GM19193 (cell line): Measurements from ENCODE around the gene CKB.

ENCODE experiments used
- POLR2A ChIP-seq: IDR thresholded peaks from 4 replicates; pipeline ENCODE4 v1.6.1; 2011; ENCODE audit not compliant: insufficient read depth, insufficient read length; ENCODE audit errors: extremely low read depth

Gene CKB

DNA sequence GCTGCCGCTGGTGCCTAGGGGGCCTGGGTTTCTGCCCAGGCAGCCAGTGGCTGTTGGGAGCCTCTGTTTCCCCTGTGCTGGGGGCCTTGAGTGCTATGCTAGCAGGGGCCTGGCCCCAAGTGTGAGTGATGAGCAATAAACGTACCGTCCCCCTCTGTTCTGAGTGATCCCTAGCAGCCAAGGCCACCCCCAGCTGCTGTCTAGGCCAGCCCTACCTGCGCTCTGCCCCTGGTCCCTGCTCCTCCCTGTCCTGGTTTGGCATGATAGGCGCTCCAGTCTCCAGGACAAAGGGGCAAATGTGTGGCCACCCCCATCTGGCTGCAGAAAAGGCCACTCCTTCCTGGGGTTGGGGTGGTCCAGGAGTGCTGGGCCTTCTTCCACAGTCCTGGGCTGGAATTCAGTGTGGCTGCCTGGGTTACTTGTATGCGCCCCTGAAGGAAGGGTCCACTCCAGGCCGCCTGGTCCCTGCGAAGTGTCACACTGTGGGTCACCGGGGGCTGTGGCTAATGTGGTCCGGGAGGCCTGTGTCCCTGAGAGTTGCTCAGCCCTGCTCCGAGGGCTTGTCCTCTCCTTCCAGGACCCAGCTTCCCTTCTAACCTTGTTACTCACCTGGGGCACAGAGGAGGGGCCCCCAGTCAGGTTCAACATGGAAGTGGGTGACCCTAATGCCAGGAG, 13.4 kb upstream of the CKB start:
- TF ChIP-seq POLR2A = no peak

DNA sequence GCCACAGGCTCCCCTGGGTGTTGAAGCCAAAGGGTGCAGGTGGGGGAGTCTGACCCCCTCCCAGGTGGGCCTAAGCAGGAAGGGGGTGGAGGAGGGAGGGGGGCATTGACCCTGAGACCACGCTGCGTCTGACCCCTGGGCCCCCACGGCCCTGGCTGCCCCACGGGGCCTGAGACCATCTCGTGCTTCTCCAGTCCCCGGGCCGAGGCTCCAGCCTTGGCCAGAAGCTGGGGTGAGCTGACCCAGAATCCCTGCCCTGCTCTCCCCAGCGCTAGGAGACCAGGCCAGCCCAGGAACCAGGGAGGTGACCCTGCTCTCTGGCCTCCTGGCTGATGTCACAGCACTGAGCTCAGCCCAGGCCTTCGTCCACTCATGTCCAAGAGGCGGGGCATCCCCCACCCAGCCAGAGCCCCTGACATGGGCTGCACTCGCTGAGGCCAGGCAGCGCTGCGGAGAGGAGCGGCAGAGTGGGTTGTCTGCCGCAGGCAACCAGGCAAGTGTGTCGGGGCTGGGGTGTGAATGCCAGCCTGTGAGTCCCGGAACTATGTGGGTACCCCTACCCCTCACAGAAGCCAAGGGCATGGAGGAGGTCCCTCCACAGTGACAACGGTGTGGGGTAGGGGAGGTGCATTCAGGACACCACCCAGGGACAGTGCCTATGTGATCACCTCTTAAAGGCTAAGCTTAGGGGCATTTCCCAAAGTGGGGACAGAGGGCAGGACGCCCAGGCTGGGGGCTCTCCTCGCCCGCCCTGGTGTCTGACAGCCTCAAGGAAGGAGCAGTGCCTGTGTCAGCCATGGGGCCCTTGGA, 12.7 kb upstream of the CKB start:
- peak; percentile 19 for TF ChIP-seq POLR2A

DNA sequence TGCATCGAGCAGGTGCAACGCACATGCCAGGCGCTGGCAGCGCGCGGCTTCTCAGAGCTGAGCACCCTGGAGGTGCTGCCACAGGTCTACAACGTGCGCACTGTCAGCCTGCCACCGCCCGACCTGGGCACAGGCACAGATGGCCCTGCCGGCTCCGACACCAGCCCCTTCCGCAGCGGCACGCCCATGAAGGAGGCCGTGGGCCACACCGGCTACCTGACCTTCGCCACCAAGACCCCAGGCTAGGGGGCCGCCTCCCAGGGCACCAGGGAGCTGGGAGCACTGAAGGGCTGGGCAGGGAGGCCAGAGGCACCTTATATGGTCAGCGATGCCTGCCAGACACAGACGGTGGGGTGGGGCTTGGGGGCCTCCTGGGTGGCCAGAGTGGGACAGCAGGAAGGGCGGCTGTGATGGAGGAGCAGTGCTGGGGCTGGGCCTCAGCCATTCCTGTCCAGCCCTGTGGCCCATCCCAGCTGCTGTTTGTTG, 12.0 kb upstream of the CKB start:
- no peak for TF ChIP-seq POLR2A

DNA sequence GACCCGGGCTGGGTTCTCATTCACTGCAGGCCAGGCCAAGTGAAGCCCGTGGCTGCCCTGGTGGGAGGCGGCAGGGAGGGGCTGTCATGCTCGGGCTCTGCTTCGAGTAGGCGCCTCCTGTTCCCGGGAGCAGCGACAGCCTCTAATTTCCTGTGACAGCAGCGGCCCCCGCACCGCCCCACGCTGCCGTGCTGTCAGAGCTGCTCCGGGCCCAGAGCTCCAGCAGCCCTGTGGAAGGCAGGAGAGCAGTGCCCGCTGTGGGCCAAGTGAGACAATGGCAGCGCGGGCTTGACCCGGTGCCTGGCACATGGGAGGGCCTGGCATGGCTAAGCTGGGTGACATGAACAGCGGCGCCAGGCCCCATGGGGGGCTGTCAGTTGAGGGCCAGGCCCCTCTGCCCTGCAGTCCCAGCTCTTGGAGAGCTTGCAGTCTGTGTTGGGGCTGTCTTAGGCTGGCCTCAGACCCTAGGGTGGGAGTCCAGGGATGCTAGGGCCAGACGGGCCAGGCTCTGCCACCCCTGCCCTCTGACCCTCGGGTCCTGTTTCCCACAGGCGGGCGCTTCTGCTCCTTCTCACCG, 11.5 kb upstream of the CKB start:
- TF ChIP-seq POLR2A = no peak

DNA sequence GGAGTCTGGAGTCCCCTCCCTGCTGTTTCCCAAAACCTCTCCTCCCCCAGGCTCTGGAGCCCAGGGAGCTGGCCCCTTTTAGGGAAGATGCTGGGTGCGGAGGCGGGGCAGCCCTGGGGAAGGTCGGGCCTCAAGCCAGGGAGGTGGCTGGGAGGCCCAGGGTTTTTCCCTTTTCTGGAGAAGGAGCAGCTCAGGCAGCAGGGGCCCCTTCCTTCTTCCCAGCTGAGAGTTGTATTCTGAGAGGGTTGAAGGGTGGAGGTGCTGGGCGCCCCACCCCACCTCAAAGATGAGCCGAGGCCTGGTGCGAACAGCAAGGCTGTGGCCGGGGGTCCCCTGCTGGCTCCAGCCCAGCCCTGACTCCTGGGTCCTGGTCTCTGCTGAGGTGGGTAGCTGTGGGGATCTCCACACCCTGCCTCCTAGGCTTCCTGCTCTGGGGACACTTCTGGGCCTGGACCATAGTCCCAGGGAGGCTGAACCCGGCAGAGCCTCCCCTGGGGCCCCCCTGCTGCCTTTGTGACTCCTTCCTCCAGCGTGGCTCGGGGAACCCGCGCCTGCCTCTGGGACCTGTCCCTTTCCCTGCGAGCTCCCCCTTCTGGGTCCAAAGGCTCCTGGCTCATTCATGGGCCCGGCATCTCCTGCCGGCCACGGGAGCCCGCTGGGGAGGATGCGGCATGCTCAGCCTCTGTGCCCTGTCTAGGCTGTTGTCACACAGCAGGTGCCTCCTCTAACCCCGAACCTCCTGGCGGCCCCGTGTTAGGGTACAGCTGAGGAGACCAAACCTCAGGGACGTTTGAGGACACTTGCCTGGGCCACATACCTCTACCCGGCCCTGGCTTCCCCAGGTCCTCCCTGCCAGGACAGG, 10.7 kb upstream of the CKB start:
- no peak for TF ChIP-seq POLR2A

DNA sequence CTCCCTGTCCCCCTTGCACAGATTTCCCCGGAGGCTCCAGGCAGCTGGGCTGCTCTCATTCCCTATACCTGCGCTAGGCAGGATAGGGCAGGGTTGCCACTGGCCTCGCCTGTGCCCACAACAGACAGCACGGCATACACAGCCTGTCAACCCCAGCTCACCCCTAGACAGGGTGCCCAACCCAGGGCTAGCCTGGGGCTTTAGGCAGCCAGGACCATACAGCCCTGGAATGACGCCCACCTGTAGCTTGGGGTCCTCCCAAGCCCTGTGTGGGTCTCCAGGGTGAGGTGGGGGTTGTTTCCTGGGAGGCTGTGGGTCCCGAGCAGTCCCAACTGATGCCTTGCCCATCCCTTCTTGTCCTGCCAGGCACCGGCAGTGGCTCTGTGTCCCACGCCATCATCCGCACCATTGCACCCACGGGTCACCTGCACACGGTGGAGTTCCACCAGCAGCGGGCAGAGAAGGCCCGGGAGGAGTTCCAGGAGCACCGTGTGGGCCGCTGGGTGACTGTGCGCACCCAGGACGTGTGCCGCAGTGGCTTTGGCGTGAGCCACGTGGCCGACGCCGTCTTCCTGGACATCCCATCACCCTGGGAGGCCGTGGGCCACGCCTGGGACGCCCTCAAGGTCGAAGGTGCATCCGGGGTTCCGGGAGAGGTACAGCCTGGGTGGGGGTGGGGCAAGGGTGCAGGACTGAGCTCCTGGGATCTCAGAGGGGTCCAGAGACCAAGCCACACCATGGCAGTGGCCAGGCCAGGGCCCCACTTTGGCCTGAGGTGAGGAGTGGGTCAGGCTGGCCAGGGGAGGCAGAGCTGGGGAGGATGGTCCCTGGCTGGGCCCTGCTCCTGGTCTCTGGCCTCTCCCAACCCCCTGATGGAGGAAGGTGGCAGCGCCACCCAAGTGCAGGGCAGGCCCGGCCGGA, 9.8 kb upstream of the CKB start:
- TF ChIP-seq POLR2A = no peak

DNA sequence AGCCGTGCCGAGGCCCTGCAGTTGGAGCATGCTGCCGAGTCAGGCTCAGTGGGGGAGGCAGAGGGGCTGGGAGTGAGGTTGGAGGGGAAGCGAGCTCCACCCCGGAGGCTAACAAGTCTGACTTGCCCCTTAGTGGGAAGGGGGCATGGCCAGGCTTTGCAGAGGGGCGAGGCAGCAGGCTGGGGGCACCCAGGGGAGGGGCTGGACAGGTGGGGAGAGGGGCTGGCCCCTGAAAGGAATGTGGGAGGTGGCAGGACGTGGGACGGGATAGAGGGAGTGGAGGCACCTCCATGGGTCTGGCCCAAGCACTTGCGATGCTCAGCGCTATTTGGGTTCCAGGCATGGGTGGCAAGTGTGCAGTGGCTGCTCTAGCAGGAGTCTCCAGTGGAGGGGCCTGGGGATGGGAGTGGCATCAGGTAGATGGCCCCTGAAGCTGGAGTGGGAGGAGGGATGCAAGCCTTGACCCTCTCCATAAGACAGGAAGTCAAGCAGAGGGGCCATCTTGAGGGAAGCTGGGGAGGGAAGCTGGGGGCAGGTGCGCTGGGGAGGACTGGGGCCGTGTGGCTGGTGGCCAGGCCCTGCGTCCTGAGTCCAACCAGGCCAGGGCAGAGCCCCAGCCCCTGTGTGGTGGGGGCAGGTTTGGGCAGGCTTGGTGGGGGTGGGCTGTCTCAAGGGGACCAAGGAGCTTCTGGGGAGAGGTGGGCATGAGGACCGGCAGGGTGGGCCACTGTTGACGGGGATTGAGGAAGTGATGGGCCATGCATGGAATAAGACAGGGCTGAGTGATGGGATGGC, 9.0 kb upstream of the CKB start:
- TF ChIP-seq POLR2A = no peak

DNA sequence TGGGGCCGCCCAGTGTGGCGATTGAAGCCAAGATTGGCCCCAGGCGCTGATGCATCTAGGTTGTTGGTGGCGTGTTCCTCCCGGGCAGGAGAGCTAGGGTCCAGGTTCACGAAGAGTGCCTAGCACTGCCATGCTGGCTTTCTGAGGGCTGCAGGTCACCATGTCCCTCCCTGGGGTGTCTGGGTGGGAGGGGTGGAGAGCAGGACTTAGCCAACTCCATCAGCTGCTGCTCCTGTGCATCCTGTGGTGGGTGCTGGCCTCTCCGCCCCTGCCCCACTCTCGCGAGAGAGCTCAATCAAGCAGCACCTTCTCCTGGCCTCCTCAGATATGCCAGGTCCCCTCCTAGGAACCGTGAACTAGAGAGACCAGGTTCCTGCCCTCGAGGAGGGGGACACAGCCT, 8.2 kb upstream of the CKB start:
- TF ChIP-seq POLR2A = no peak

DNA sequence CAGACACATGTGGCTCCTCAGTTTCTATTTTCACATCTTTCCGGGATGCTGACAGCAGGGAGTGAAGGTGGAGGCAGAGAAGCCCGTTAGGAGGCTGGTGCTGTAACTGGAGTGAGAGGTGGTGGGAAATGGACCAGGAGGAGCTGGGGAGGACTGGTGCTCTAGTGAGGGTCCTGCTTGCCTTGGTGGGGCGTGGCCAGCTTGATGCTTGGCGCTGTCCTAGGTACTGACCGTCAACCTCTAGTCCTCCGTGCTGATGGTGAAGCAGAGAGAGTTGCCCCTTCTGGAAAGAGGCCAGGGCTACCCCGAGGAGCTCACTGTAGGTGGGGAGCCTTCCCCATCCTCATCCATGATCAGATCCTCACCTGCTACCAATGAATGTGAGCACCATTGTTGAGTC, 7.8 kb upstream of the CKB start:
- no peak for TF ChIP-seq POLR2A

DNA sequence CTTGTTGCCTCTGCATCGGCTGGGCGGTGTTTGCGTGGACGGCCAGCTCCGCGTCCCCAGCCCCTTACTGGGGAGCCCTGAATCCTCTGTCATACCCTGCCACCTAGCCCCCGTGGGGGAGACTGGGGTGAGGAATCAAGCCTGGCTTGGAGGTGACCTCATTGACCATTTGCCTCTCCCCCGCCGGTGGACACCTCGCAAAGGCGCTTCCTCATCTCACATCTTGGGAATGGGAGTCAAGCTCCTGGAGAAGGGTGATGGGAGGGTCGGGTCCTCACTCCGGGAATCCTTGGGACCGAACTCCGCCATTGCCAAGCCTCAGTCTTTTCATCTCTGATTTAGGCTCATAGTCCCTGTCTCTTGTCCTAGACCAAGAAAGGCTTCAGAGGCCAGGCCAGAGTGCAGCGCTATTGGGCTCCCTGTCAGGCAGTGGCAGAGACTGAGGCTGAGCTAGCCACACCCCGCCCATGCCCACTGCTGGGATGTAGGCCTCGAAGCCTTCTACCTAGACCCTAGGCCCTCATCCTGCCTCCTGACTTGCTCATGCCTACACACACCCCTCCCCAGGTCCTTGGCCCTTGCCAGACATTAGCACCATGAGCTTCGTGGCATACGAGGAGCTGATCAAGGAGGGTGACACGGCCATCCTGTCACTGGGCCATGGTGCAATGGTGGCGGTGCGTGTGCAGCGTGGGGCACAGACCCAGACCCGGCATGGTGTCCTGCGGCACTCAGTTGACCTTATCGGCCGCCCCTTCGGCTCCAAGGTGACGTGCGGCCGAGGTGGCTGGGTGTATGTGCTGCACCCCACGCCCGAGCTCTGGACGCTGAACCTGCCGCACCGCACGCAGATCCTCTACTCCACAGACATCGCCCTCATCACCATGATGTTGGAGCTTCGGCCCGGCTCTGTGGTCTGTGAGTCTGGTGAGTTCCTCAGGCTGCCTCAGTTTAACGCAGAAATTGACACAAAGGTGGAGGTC, 7.0 kb upstream of the CKB start:
- TF ChIP-seq POLR2A = no peak

DNA sequence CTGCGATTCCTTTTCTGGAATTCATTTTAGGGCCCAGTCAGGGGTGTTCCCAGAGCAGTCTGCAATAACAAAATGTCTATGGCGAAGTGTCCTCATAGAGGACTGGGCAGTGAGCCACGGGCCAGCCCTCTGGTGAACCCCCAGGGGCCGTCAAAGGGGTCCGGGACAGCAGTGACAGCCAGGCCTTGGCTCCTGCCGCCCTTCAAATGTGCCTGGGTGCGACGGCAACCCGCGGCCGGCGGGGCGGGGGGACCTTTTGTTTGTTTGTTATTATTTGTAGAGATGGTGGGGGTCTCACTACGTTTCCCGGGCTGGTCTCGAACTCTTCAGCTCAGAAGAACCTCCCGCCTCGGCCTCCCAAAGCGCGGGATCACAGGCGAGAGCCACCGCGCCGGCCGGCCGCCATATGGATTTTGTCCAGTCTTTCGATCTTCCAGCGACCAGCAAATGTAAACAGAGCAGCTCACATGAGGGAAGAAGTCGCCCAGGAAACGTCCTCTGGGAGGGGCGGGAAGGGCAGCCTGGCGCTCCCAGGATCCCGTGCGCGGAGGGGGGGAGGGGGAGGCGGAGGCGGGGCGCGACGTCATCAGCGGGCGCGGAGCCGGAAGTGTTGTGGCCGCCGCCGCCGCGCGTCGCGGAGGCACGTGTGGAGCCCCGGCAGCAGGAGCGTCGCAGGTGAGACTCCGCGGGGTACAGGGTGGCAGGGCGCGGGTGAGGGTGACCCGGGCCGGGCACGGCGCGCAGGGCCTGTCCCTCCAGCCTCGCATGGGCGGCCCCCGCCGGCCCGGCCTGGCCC, 6.2 kb upstream of the CKB start, which contains the start of gene TRMT61A:
TSS of gene TRMT61A (plus strand) at position 610 of the 796 bp plus-strand sequence. CDS start 783 bp downstream, outside the sequence.
- TF ChIP-seq POLR2A = peak; percentile 64

DNA sequence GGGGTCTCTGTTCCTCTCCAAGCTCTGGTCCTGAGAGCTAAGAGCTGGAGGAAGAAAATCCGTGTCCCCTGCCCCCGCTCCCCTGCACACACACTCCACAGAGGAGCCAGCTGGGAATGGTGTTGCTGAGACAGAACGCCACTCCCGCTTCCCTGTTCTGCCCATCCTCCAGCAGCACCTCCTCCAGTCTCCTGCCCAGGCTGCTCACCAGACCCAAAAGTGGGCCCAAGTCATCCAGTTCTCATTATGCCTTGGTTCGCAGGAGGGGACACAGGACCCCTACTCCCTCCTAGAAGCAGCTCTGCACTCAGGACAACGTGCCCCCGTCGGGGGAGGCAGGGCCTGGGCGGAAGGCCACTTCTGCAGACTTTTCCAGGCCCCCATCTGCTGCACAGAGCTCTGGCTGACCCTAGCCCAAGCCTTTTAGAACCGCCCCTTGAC, 5.5 kb upstream of the CKB start:
- TF ChIP-seq POLR2A = no peak
